ENCODE results near the gene NR3C1.

The NR3C1 gene

GRCh38 chr5:143403593-143404415 is at the start of gene NR3C1:
TSS of gene NR3C1 (minus strand) at chr5:143403686. CDS start at chr5:143400839, 2,847 bp downstream.
- Histone ChIP-seq H3K9ac (ENCODE audit: low read length) (peak within 1 kb of the TSS; percentile 98), H3K4me3 (ENCODE audit: low read length) (peak within 1 kb of the TSS; percentile 93), H3K36me3 (ENCODE audit: control insufficient read depth, insufficient read depth, low read length, severe bottlenecking) (peaks cover 10% of the 10 kb centered on the region), H3K9me3 (ENCODE audit: control insufficient read depth, low read length) (no peaks in the 10 kb centered on the region), H3K4me1 (ENCODE audit: control insufficient read depth, insufficient read depth, low read length) (peaks cover 2% of the 10 kb centered on the region), H3K27me3 (replicated peaks; ENCODE audit: control insufficient read depth, insufficient read depth, low read length) (no peaks in the 10 kb centered on the region)
- peak; percentile 96 for DNase-seq (ENCODE audit: low read depth)

- peaks cover 4% of the 10 kb centered on the region for H3K4me1 ChIP-seq (ENCODE audit: control insufficient read depth, insufficient read depth, low read length)
- H3K4me3 ChIP-seq (ENCODE audit: low read length), result no peak overlapping the region
- H3K36me3 ChIP-seq (ENCODE audit: control insufficient read depth, insufficient read depth, low read length, severe bottlenecking), result no peaks in the 10 kb centered on the region
- H3K9ac ChIP-seq (ENCODE audit: low read length), result no peak overlapping the region
- no peaks in the 10 kb centered on the region for H3K27me3 ChIP-seq (replicated peaks; ENCODE audit: control insufficient read depth, insufficient read depth, low read length)
- peak; percentile 49 for DNase-seq (ENCODE audit: low read depth)
- H3K9me3 ChIP-seq (ENCODE audit: control insufficient read depth, low read length), result no peaks in the 10 kb centered on the region
Measured at GRCh38 chr5:143449772-143450171, 46.3 kb upstream of the NR3C1 start.

GRCh38 chr5:143448518-143448917 is 45.0 kb upstream of the NR3C1 start:
- Histone ChIP-seq H3K9ac (ENCODE audit: low read length) (no peak overlapping the region), H3K4me1 (ENCODE audit: control insufficient read depth, insufficient read depth, low read length) (peaks cover 4% of the 10 kb centered on the region), H3K36me3 (ENCODE audit: control insufficient read depth, insufficient read depth, low read length, severe bottlenecking) (no peaks in the 10 kb centered on the region), H3K9me3 (ENCODE audit: control insufficient read depth, low read length) (no peaks in the 10 kb centered on the region), H3K27me3 (replicated peaks; ENCODE audit: control insufficient read depth, insufficient read depth, low read length) (no peaks in the 10 kb centered on the region), H3K4me3 (ENCODE audit: low read length) (no peak overlapping the region)
- DNase-seq (ENCODE audit: low read depth), result no peak

GRCh38 chr5:143447983-143448382 is 44.5 kb upstream of the NR3C1 start:
- Histone ChIP-seq H3K9me3 (ENCODE audit: control insufficient read depth, low read length) (no peaks in the 10 kb centered on the region), H3K4me1 (ENCODE audit: control insufficient read depth, insufficient read depth, low read length) (peaks cover 4% of the 10 kb centered on the region), H3K4me3 (ENCODE audit: low read length) (no peak overlapping the region), H3K9ac (ENCODE audit: low read length) (no peak overlapping the region), H3K27me3 (replicated peaks; ENCODE audit: control insufficient read depth, insufficient read depth, low read length) (no peaks in the 10 kb centered on the region), H3K36me3 (ENCODE audit: control insufficient read depth, insufficient read depth, low read length, severe bottlenecking) (no peaks in the 10 kb centered on the region)
- DNase-seq (ENCODE audit: low read depth), result no peak

GRCh38 chr5:143446535-143447226 is 43.2 kb upstream of the NR3C1 start:
- no peak for DNase-seq (ENCODE audit: low read depth)
- no peak overlapping the region for H3K4me3 ChIP-seq (ENCODE audit: low read length)

GRCh38 chr5:143445776-143446175 is 42.3 kb upstream of the NR3C1 start:
- Histone ChIP-seq H3K9me3 (ENCODE audit: control insufficient read depth, low read length) (no peaks in the 10 kb centered on the region), H3K4me1 (ENCODE audit: control insufficient read depth, insufficient read depth, low read length) (peaks cover 14% of the 10 kb centered on the region), H3K4me3 (ENCODE audit: low read length) (no peak overlapping the region), H3K36me3 (ENCODE audit: control insufficient read depth, insufficient read depth, low read length, severe bottlenecking) (no peaks in the 10 kb centered on the region), H3K27me3 (replicated peaks; ENCODE audit: control insufficient read depth, insufficient read depth, low read length) (no peaks in the 10 kb centered on the region), H3K9ac (ENCODE audit: low read length) (no peak overlapping the region)
- DNase-seq (ENCODE audit: low read depth), result no peak

More at GRCh38 chr5:143446535-143447226, 43.2 kb upstream of the NR3C1 start:
- H3K27me3 ChIP-seq (replicated peaks; ENCODE audit: control insufficient read depth, insufficient read depth, low read length), result no peaks in the 10 kb centered on the region
- H3K36me3 ChIP-seq (ENCODE audit: control insufficient read depth, insufficient read depth, low read length, severe bottlenecking), result no peaks in the 10 kb centered on the region
- H3K9ac ChIP-seq (ENCODE audit: low read length), result no peak overlapping the region
- peaks cover 11% of the 10 kb centered on the region for H3K4me1 ChIP-seq (ENCODE audit: control insufficient read depth, insufficient read depth, low read length)
- H3K9me3 ChIP-seq (ENCODE audit: control insufficient read depth, low read length), result no peaks in the 10 kb centered on the region

GRCh38 chr5:143443330-143443729 is 39.8 kb upstream of the NR3C1 start:
- Histone ChIP-seq H3K36me3 (ENCODE audit: control insufficient read depth, insufficient read depth, low read length, severe bottlenecking) (no peaks in the 10 kb centered on the region), H3K27me3 (replicated peaks; ENCODE audit: control insufficient read depth, insufficient read depth, low read length) (no peaks in the 10 kb centered on the region), H3K4me1 (ENCODE audit: control insufficient read depth, insufficient read depth, low read length) (peaks cover 14% of the 10 kb centered on the region), H3K9ac (ENCODE audit: low read length) (no peak overlapping the region), H3K9me3 (ENCODE audit: control insufficient read depth, low read length) (no peaks in the 10 kb centered on the region), H3K4me3 (ENCODE audit: low read length) (no peak overlapping the region)
- DNase-seq (ENCODE audit: low read depth), result no peak

- peaks cover 14% of the 10 kb centered on the region for H3K4me1 ChIP-seq (ENCODE audit: control insufficient read depth, insufficient read depth, low read length)
- no peaks in the 10 kb centered on the region for H3K36me3 ChIP-seq (ENCODE audit: control insufficient read depth, insufficient read depth, low read length, severe bottlenecking)
- H3K27me3 ChIP-seq (replicated peaks; ENCODE audit: control insufficient read depth, insufficient read depth, low read length), result no peaks in the 10 kb centered on the region
- peak overlapping the region; percentile 49 for H3K9ac ChIP-seq (ENCODE audit: low read length)
- peak; percentile 51 for DNase-seq (ENCODE audit: low read depth)
- no peaks in the 10 kb centered on the region for H3K9me3 ChIP-seq (ENCODE audit: control insufficient read depth, low read length)
- no peak overlapping the region for H3K4me3 ChIP-seq (ENCODE audit: low read length)
Measured at GRCh38 chr5:143442385-143442784, 38.9 kb upstream of the NR3C1 start.

GRCh38 chr5:143440448-143441115 is 37.1 kb upstream of the NR3C1 start:
- H3K4me1 ChIP-seq (ENCODE audit: control insufficient read depth, insufficient read depth, low read length), result peaks cover 14% of the 10 kb centered on the region

GRCh38 chr5:143437666-143438273 is 34.3 kb upstream of the NR3C1 start:
- Histone ChIP-seq H3K4me3 (ENCODE audit: low read length) (no peak overlapping the region), H3K9me3 (ENCODE audit: control insufficient read depth, low read length) (no peaks in the 10 kb centered on the region), H3K36me3 (ENCODE audit: control insufficient read depth, insufficient read depth, low read length, severe bottlenecking) (no peaks in the 10 kb centered on the region), H3K4me1 (ENCODE audit: control insufficient read depth, insufficient read depth, low read length) (peaks cover 30% of the 10 kb centered on the region), H3K9ac (ENCODE audit: low read length) (no peak overlapping the region), H3K27me3 (replicated peaks; ENCODE audit: control insufficient read depth, insufficient read depth, low read length) (no peaks in the 10 kb centered on the region)
- DNase-seq (ENCODE audit: low read depth), result no peak

More at GRCh38 chr5:143440448-143441115, 37.1 kb upstream of the NR3C1 start:
- no peak for DNase-seq (ENCODE audit: low read depth)
- Histone ChIP-seq H3K9me3 (ENCODE audit: control insufficient read depth, low read length) (no peaks in the 10 kb centered on the region), H3K4me3 (ENCODE audit: low read length) (no peak overlapping the region), H3K27me3 (replicated peaks; ENCODE audit: control insufficient read depth, insufficient read depth, low read length) (no peaks in the 10 kb centered on the region), H3K36me3 (ENCODE audit: control insufficient read depth, insufficient read depth, low read length, severe bottlenecking) (no peaks in the 10 kb centered on the region), H3K9ac (ENCODE audit: low read length) (no peak overlapping the region)

GRCh38 chr5:143436871-143437270 is 33.4 kb upstream of the NR3C1 start:
- Histone ChIP-seq H3K9me3 (ENCODE audit: control insufficient read depth, low read length) (no peaks in the 10 kb centered on the region), H3K4me3 (ENCODE audit: low read length) (no peak overlapping the region), H3K36me3 (ENCODE audit: control insufficient read depth, insufficient read depth, low read length, severe bottlenecking) (no peaks in the 10 kb centered on the region), H3K9ac (ENCODE audit: low read length) (no peak overlapping the region), H3K27me3 (replicated peaks; ENCODE audit: control insufficient read depth, insufficient read depth, low read length) (no peaks in the 10 kb centered on the region), H3K4me1 (ENCODE audit: control insufficient read depth, insufficient read depth, low read length) (peaks cover 25% of the 10 kb centered on the region)
- peak; percentile 3 for DNase-seq (ENCODE audit: low read depth)
